Measurements from ENCODE around the gene ACTL10. TPM values are rescaled to one million over a fixed set of nuclear protein-coding genes. Genes with fewer than 3 reads are reported as not detected.

The ACTL10 gene
- total and polyA plus RNA-seq, 2 of the 13 experiments (the other 11 are each of a cell fraction or from before 2014, with no cell fraction given) = not detected

- TF ChIP-seq ZBTB26 (CRISPR knock-in tag; IDR thresholded peaks at IDR 0.05; ENCODE audit: borderline replicate concordance) (no peak), MEF2D (CRISPR knock-in tag; IDR thresholded peaks at IDR 0.05) (no peak), ZNF800 (CRISPR knock-in tag; IDR thresholded peaks at IDR 0.05) (no peak), ZNF251 (CRISPR knock-in tag; IDR thresholded peaks at IDR 0.05) (no peak), SIX4 (CRISPR knock-in tag; IDR thresholded peaks at IDR 0.05) (no peak), DNMT1 (CRISPR knock-in tag; IDR thresholded peaks at IDR 0.05) (peak; percentile 46; the same call in 1 of the 2 replicates), SRF (IDR thresholded peaks at IDR 0.05; ENCODE audit: low read depth, low read length) (no peak), TBL1XR1 (IDR thresholded peaks at IDR 0.05; ENCODE audit: borderline replicate concordance, low read length, partially characterized antibody) (no peak), TRIM24 (CRISPR knock-in tag; IDR thresholded peaks at IDR 0.05) (no peak), HNRNPH1 (optimal IDR thresholded peaks at IDR 0.05; ENCODE audit: low read depth, low read length) (no peak), NFIB (CRISPR knock-in tag; IDR thresholded peaks at IDR 0.05; ENCODE audit: borderline replicate concordance) (no peak), SUZ12 (IDR thresholded peaks at IDR 0.05; ENCODE audit: low read depth, low read length) (no peak), WIZ (CRISPR knock-in tag; IDR thresholded peaks at IDR 0.05) (no peak), FOSL2 (CRISPR knock-in tag; IDR thresholded peaks at IDR 0.05) (peak; percentile 44), ZNF460 (CRISPR knock-in tag; IDR thresholded peaks at IDR 0.05; ENCODE audit: borderline replicate concordance) (no peak), ARID2 (CRISPR knock-in tag; IDR thresholded peaks at IDR 0.05; ENCODE audit: borderline replicate concordance) (no peak), ZNF274 (CRISPR knock-in tag; IDR thresholded peaks at IDR 0.05) (0 out of 2 replicates have a peak, but pooled peaks have one; percentile 27), MBNL3 (CRISPR knock-in tag; conservative IDR thresholded peaks at IDR 0.05) (no peak), ZBTB2 (CRISPR knock-in tag; IDR thresholded peaks at IDR 0.05; ENCODE audit: low read depth) (no peak), U2AF1 (optimal IDR thresholded peaks at IDR 0.05; ENCODE audit: low read depth, low read length) (no peak), RBM22 (optimal IDR thresholded peaks at IDR 0.05; ENCODE audit: low read length) (no peak)
- TF ChIP-seq, protein P1, sequence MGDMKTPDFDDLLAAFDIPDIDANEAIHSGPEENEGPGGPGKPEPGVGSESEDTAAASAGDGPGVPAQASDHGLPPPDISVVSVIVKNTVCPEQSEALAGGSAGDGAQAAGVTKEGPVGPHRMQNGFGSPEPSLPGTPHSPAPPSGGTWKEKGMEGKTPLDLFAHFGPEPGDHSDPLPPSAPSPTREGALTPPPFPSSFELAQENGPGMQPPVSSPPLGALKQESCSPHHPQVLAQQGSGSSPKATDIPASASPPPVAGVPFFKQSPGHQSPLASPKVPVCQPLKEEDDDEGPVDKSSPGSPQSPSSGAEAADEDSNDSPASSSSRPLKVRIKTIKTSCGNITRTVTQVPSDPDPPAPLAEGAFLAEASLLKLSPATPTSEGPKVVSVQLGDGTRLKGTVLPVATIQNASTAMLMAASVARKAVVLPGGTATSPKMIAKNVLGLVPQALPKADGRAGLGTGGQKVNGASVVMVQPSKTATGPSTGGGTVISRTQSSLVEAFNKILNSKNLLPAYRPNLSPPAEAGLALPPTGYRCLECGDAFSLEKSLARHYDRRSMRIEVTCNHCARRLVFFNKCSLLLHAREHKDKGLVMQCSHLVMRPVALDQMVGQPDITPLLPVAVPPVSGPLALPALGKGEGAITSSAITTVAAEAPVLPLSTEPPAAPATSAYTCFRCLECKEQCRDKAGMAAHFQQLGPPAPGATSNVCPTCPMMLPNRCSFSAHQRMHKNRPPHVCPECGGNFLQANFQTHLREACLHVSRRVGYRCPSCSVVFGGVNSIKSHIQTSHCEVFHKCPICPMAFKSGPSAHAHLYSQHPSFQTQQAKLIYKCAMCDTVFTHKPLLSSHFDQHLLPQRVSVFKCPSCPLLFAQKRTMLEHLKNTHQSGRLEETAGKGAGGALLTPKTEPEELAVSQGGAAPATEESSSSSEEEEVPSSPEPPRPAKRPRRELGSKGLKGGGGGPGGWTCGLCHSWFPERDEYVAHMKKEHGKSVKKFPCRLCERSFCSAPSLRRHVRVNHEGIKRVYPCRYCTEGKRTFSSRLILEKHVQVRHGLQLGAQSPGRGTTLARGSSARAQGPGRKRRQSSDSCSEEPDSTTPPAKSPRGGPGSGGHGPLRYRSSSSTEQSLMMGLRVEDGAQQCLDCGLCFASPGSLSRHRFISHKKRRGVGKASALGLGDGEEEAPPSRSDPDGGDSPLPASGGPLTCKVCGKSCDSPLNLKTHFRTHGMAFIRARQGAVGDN (CRISPR knock-in tag; IDR thresholded peaks at IDR 0.05) = peak; percentile 32; the same call in 1 of the 2 replicates
Measured at GRCh38 chr20:33713865-33714367, 47.2 kb downstream of the ACTL10 start (continued).
